H1 (cell line): ENCODE results near the gene COPZ2. TPM values are rescaled to one million over a fixed set of nuclear protein-coding genes. Genes with fewer than 3 reads are reported as not detected.

Experiments used
- CTBP2 ChIP-seq: IDR thresholded peaks from 2 replicates; pipeline ENCODE4 v1.7.0; 2011; ENCODE audit warnings: borderline replicate concordance, mild to moderate bottlenecking, moderate library complexity, mixed read lengths, low read length; ENCODE audit not compliant: insufficient read depth, insufficient read length
- KDM1A ChIP-seq: fragments of 200-600, 300-600 bp; sonication (generic); IDR thresholded peaks from 2 replicates; pipeline ENCODE4 v1.7.1; 2016; ENCODE audit warnings: mild to moderate bottlenecking, low read length, borderline replicate concordance
- KDM5A ChIP-seq: fragments of 200-600 bp; IDR thresholded peaks from 2 replicates; pipeline ENCODE4 v1.7.1; 2012; ENCODE audit warnings: mild to moderate bottlenecking, low read length, inconsistent platforms, mixed read lengths
- RBBP5 ChIP-seq: IDR thresholded peaks from 2 replicates; pipeline ENCODE4 v1.7.1; 2012; ENCODE audit warnings: low read depth, mild to moderate bottlenecking, inconsistent platforms, low read length, moderate library complexity, borderline replicate concordance
- RXRA ChIP-seq: IDR thresholded peaks from 2 replicates; pipeline ENCODE4 v1.6.1; 2011; ENCODE audit warnings: low read depth, mild to moderate bottlenecking, low read length, moderate library complexity; ENCODE audit not compliant: insufficient read depth
- polyA plus RNA-seq, 7 experiments: library from polyadenylated mRNA; depleted of rRNA in 3 of 7; stranded (reverse) in 5 of 7; unstranded in 2 of 7; fragments of >200 nt in 5 of 7; fragments of 200-250 nt in 2 of 7; gene quantifications; 1 replicate in 5 of 7; 2 replicates in 1 of 7; 4 replicates in 1 of 7; pipeline versions ENCODE4 v1.2.1 to v1.2.3, GENCODE V29; 2011 to 2013; ENCODE audit warnings: missing spikeins in 2 of 7, mixed read lengths in 2 of 7
- total RNA-seq: library from RNA; stranded (reverse); fragmentation: NEBNext Ultra II Directional; extraction: Animal tissue kit (Norgen Biotek cat#: 25700); gene quantifications from 2 replicates; pipeline ENCODE4 v1.2.1, GENCODE V29; 2021
- TF ChIP-seq, protein P1 (sequence below), 3 experiments: IDR thresholded peaks; 1 replicate in 2 of 3; 2 replicates in 1 of 3; pipeline versions ENCODE4 v1.5.1 to v1.6.1; 2011; ENCODE audit warnings: low read length in 3 of 3, mild to moderate bottlenecking in 3 of 3, inconsistent platforms in 2 of 3, low read depth in 1 of 3, moderate library complexity in 1 of 3; ENCODE audit not compliant: insufficient read depth in 1 of 3; ENCODE audit errors: control extremely low read depth in 1 of 3

The COPZ2 gene
- total and polyA plus RNA-seq, 2 of the 8 experiments (the other 6 are each of a cell fraction or from before 2014, with no cell fraction given) = 0.24 TPM; not detected in 1

DNA sequence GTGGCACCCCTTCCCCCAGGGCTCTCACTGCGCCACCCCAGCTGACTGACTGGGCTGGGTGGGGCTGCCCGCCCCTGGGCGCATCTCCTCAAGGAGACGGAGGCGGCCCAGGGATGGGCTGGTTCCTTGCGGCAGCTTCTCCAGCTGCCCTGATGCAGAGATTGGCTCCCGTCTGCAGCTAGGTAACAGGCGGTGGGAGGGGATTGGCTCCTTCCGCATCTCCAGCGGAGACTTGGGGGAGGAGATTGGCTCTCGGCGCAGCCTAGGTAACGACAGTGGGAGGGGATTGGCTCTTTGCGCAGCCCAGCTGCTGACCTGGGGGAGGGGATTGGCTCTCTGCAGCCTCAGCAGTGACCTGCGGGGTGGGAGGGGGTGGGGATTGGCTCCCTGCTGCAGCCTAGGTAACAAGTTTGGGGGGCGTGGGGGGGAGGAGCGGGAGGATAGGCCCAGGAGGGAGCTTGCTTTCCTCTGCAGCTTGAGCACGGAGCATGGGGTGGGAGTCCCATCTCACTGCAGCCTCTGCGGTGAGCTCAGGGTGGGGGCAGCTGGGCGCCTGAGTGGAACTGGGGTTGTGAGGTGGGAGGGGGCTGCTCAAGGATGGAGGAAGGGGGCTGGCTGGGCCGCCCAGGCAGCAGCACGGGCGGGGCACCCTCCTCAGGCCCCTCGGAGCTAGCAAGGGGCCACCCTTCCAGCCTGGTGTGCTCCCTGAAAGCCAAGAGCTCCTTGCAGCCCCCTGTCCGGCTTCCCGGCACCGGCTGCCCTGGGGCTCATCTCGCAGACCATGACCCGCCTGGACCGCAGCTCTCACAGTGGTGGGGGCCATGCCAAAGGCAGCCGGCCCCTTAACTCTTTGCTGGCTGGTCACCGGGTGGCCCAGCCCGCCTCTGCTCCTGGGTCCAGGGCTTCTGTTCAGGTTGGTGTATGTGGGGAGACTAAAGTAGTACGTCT, 16.9 kb upstream of the COPZ2 start (continued):
- TF ChIP-seq RBBP5 (no peak), CTBP2 (no peak), KDM5A (no peak), KDM1A (no peak), RXRA (no peak)
- TF ChIP-seq, protein P1, sequence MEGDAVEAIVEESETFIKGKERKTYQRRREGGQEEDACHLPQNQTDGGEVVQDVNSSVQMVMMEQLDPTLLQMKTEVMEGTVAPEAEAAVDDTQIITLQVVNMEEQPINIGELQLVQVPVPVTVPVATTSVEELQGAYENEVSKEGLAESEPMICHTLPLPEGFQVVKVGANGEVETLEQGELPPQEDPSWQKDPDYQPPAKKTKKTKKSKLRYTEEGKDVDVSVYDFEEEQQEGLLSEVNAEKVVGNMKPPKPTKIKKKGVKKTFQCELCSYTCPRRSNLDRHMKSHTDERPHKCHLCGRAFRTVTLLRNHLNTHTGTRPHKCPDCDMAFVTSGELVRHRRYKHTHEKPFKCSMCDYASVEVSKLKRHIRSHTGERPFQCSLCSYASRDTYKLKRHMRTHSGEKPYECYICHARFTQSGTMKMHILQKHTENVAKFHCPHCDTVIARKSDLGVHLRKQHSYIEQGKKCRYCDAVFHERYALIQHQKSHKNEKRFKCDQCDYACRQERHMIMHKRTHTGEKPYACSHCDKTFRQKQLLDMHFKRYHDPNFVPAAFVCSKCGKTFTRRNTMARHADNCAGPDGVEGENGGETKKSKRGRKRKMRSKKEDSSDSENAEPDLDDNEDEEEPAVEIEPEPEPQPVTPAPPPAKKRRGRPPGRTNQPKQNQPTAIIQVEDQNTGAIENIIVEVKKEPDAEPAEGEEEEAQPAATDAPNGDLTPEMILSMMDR (IDR thresholded peaks at IDR 0.05; ENCODE audit: control extremely low read depth in 1 of 3, insufficient read depth in 1 of 3, low read depth in 1 of 3, low read length in 3 of 3) = no peak
